ENCODE results near the gene CHST2. TPM values are rescaled to one million over a fixed set of nuclear protein-coding genes. Genes with fewer than 3 reads are reported as not detected.

The CHST2 gene
- total and polyA plus RNA-seq, 4 experiments from 2014 or later, result 0.71 to 2.9 (median 1.1) TPM

DNA sequence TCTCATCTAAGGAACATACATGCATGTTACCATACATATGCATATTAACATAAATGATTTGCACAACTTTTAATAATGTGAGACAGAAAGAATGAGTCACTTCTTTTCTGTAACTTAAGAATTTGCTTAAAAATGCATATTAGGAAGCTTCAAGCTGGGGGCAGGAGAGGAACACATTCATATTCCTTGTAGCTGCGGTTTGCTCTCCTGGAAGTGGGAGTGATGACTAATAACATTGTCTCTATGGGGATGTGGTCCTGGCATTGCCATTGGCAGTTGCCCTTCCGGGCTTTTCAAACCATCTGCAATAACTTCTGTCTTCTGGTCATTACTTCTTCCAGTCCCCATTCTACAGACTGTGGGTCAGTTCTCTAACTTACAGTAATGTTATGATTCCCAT lies 15.6 kb downstream of the CHST2 start:
- H3K9me3 ChIP-seq (ENCODE audit: control insufficient read depth in 1 of 2, low read length in 2 of 2), result no peaks in the 10 kb centered on the region
- H3K4me3 Mint-ChIP-seq, result no peak overlapping the region
- no peaks in the 10 kb centered on the region for H3K36me3 Mint-ChIP-seq
- no peak overlapping the region for H3K27ac ChIP-seq (ENCODE audit: low read depth, low read length)
- no peaks in the 10 kb centered on the region for H3K9me3 Mint-ChIP-seq
- intact Hi-C loops (cut with micrococcal nuclease), result no loop called here
- ChIA-PET POLR2A (ENCODE audit: partially characterized antibody) (interaction anchor here (0.6 kb wide), 1 partner anchor 628 kb away, joined by 4 read pairs; no protein-coding TSS in a partner anchor), CTCF (ENCODE audit: partially characterized antibody) (interaction anchor here (1.9 kb wide), 1 partner anchor 11 kb away, joined by 4 read pairs; no protein-coding TSS in a partner anchor)
- no peaks in the 10 kb centered on the region for H3K36me3 ChIP-seq (ENCODE audit: insufficient read depth, low read length)
- H3K4me3 ChIP-seq (ENCODE audit: low read length in 2 of 2), result no peak overlapping the region
- no peak overlapping the region for H3K27ac Mint-ChIP-seq
- H3K27me3 Mint-ChIP-seq, result no peaks in the 10 kb centered on the region
- H3K4me1 Mint-ChIP-seq, result no peaks in the 10 kb centered on the region
- no peaks in the 10 kb centered on the region for H3K4me1 ChIP-seq (ENCODE audit: insufficient read depth, low read length)
- DNase-seq, result no peak
- no peaks in the 10 kb centered on the region for H3K27me3 ChIP-seq (ENCODE audit: insufficient read depth, low read length)

DNA sequence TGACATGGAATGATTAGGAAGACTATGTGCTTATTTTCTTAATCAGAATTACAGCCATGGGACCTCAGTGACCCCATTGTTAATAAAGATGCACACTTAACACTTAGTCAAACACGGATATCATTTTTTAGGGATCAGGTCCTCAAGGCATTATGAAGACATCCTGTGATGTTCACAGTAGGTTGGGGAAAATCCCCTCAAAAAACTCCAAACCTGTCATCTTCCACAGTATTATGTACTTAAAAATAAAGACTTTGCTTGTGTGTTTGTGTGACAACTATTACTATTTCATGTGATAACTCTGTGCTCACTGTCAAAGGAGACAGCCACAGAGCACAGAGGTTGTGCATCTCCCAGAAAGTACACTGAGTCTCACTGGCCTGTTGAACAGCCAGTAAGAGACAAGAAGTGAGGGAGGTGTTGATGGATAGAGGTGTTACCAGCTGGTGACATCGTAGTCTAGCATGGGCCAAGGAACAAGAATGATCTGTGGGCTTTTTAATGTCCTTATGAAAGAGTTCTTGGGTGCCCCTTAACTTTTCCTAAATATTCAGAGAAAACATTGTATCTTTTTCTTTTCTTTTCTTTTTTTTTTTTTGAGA lies 18.0 kb downstream of the CHST2 start:
- Mint-ChIP-seq H3K36me3 (no peaks in the 10 kb centered on the region), H3K4me1 (no peaks in the 10 kb centered on the region), H3K9me3 (no peaks in the 10 kb centered on the region), H3K27ac (no peak overlapping the region), H3K4me3 (no peak overlapping the region), H3K27me3 (no peaks in the 10 kb centered on the region)
- DNase-seq, result no peak
- CTCF ChIA-PET (ENCODE audit: partially characterized antibody), result interaction anchor here (1.2 kb wide), 1 partner anchor 167 kb away, joined by 3 read pairs; no protein-coding TSS in a partner anchor
- intact Hi-C loops (cut with micrococcal nuclease), result no loop called here
- Histone ChIP-seq H3K36me3 (ENCODE audit: insufficient read depth, low read length) (no peaks in the 10 kb centered on the region), H3K27ac (ENCODE audit: low read depth, low read length) (no peak overlapping the region), H3K9me3 (ENCODE audit: control insufficient read depth in 1 of 2, low read length in 2 of 2) (no peaks in the 10 kb centered on the region), H3K4me3 (ENCODE audit: low read length in 2 of 2) (no peak overlapping the region), H3K27me3 (ENCODE audit: insufficient read depth, low read length) (no peaks in the 10 kb centered on the region), H3K4me1 (ENCODE audit: insufficient read depth, low read length) (no peaks in the 10 kb centered on the region)
- POLR2A ChIA-PET (ENCODE audit: partially characterized antibody), result no interaction called here

DNA sequence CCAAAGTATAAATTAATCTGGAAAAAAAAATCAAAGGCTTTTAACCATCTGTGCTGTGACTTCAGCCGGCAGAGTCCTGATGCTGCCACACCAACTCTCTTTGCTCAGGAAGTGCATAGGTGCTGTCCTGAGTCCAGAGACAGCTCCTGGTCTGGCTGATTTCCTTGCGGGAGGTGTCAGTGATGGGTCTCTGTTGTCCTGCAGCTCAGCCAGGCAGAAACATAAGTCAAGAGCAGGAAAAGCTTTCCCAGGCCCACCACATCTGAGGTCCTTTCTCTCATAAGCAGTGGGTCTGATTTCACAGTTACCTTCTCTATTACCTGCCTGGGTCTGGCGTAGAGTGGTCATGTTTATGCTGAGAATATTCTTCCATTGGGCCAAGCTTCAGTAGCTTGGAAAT lies 19.4 kb downstream of the CHST2 start:
- no peaks in the 10 kb centered on the region for H3K27me3 ChIP-seq (ENCODE audit: insufficient read depth, low read length)
- no peaks in the 10 kb centered on the region for H3K9me3 ChIP-seq (ENCODE audit: control insufficient read depth in 1 of 2, low read length in 2 of 2)
- ChIA-PET POLR2A (ENCODE audit: partially characterized antibody) (no interaction called here), CTCF (ENCODE audit: partially characterized antibody) (interaction anchor here (1.2 kb wide), 1 partner anchor 166 kb away, joined by 3 read pairs; no protein-coding TSS in a partner anchor)
- no peak overlapping the region for H3K4me3 ChIP-seq (ENCODE audit: low read length in 2 of 2)
- peaks cover 0 to 3% (median 0%) of the 10 kb centered on the region in 8 donors for H3K9me3 Mint-ChIP-seq
- no peak overlapping the region for H3K4me3 Mint-ChIP-seq
- H3K27me3 Mint-ChIP-seq, result no peaks in the 10 kb centered on the region
- no peak for DNase-seq
- H3K27ac Mint-ChIP-seq, result no peak overlapping the region
- intact Hi-C loops (cut with micrococcal nuclease), result no loop called here
- H3K27ac ChIP-seq (ENCODE audit: low read depth, low read length), result no peak overlapping the region
- no peaks in the 10 kb centered on the region for H3K4me1 ChIP-seq (ENCODE audit: insufficient read depth, low read length)
- no peaks in the 10 kb centered on the region for H3K36me3 Mint-ChIP-seq
- H3K4me1 Mint-ChIP-seq, result no peaks in the 10 kb centered on the region
- H3K36me3 ChIP-seq (ENCODE audit: insufficient read depth, low read length), result no peaks in the 10 kb centered on the region

DNA sequence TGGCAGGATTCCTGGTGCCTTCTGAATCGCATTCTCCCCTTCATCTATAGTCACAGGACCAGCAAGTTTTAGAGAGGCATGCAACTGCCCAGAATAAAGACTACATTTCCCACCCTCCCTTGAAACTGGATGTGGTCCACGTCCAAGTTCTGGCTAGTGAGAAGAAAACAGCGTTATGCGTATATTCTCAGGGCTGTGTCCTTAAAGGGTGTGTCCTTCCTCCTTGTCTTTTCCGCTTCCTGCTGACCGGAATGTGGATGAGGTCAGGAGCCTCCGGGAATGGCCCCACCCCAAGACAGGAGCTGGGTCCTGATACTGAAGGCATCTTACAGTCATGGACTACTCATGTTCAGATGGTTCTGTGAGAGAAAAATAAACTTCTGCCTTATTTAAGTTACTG lies 20.2 kb downstream of the CHST2 start:
- CTCF ChIA-PET (ENCODE audit: partially characterized antibody), result no interaction called here

DNA sequence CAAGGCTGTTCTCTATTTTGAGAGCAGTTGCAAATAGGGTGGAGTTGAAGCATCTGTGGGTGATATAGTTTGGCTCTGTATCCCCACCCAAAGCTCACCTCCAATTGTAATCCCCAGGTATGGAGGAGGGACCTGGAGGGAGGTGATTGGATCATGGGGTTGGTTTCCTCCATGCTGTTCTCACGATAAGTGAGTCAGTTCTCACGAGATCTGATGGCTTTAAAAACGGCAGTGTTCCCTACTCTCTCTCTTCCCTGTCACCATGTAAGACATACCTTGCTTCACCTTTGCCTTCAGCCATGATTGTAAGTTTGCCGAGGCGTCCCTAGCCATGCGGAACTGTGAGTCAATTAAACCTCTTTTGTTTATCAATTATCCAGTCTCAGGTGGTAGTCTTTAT lies 21.0 kb downstream of the CHST2 start:
- Histone ChIP-seq H3K27me3 (ENCODE audit: insufficient read depth, low read length) (no peaks in the 10 kb centered on the region), H3K4me3 (ENCODE audit: low read length in 2 of 2) (no peak overlapping the region), H3K4me1 (ENCODE audit: insufficient read depth, low read length) (no peaks in the 10 kb centered on the region), H3K36me3 (ENCODE audit: insufficient read depth, low read length) (no peaks in the 10 kb centered on the region), H3K27ac (ENCODE audit: low read depth, low read length) (no peak overlapping the region), H3K9me3 (ENCODE audit: control insufficient read depth in 1 of 2, low read length in 2 of 2) (no peaks in the 10 kb centered on the region)
- DNase-seq, result no peak
- ChIA-PET CTCF (ENCODE audit: partially characterized antibody) (no interaction called here), POLR2A (ENCODE audit: partially characterized antibody) (no interaction called here)
- Mint-ChIP-seq H3K4me1 (no peaks in the 10 kb centered on the region), H3K27me3 (no peaks in the 10 kb centered on the region), H3K4me3 (no peak overlapping the region), H3K27ac (no peak overlapping the region), H3K36me3 (no peaks in the 10 kb centered on the region), H3K9me3 (peaks cover 0 to 3% (median 0%) of the 10 kb centered on the region in 8 donors)
- intact Hi-C loops (cut with micrococcal nuclease), result no loop called here

More for the DNA sequence above, 20.2 kb downstream of the CHST2 start:
- Mint-ChIP-seq H3K36me3 (no peaks in the 10 kb centered on the region), H3K27me3 (no peaks in the 10 kb centered on the region), H3K27ac (no peak overlapping the region), H3K4me3 (no peak overlapping the region), H3K4me1 (no peaks in the 10 kb centered on the region), H3K9me3 (peaks cover 0 to 3% (median 0%) of the 10 kb centered on the region in 8 donors)
- POLR2A ChIA-PET (ENCODE audit: partially characterized antibody), result no interaction called here
- Histone ChIP-seq H3K27me3 (ENCODE audit: insufficient read depth, low read length) (no peaks in the 10 kb centered on the region), H3K36me3 (ENCODE audit: insufficient read depth, low read length) (no peaks in the 10 kb centered on the region), H3K9me3 (ENCODE audit: control insufficient read depth in 1 of 2, low read length in 2 of 2) (no peaks in the 10 kb centered on the region), H3K4me3 (ENCODE audit: low read length in 2 of 2) (no peak overlapping the region), H3K4me1 (ENCODE audit: insufficient read depth, low read length) (no peaks in the 10 kb centered on the region), H3K27ac (ENCODE audit: low read depth, low read length) (no peak overlapping the region)
- intact Hi-C loops (cut with micrococcal nuclease), result no loop called here
- no peak for DNase-seq

DNA sequence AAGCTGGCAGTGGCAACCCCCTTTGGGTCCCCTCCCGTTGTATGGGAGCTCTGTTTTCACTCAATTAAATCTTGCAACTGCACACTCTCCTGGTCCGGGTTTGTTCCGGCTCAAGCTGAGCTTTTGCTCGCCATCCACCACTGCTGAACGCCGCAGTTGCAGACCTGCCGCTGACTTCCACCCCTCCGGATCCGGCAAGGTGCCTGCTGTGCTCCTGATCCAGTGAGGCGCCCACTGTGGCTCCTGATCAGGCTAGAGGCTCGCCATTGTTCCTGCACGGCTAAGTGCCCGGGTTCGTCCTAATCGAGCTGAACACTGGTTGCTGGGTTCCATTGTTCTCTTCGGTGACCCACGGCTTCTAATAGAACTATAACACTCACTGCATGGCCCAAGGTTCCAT lies 22.8 kb downstream of the CHST2 start:
- no peak overlapping the region for H3K27ac ChIP-seq (ENCODE audit: low read depth, low read length)
- ChIA-PET CTCF (ENCODE audit: partially characterized antibody) (no interaction called here), POLR2A (ENCODE audit: partially characterized antibody) (no interaction called here)
- H3K4me1 Mint-ChIP-seq, result no peaks in the 10 kb centered on the region
- no peak overlapping the region for H3K4me3 ChIP-seq (ENCODE audit: low read length in 2 of 2)
- no peak for DNase-seq
- no peak overlapping the region for H3K4me3 Mint-ChIP-seq
- H3K36me3 Mint-ChIP-seq, result no peaks in the 10 kb centered on the region
- peaks cover 0 to 3% (median 0%) of the 10 kb centered on the region in 8 donors for H3K9me3 Mint-ChIP-seq
- H3K4me1 ChIP-seq (ENCODE audit: insufficient read depth, low read length), result no peaks in the 10 kb centered on the region
- H3K27me3 ChIP-seq (ENCODE audit: insufficient read depth, low read length), result no peaks in the 10 kb centered on the region
- intact Hi-C loops (cut with micrococcal nuclease), result no loop called here
- H3K36me3 ChIP-seq (ENCODE audit: insufficient read depth, low read length), result no peaks in the 10 kb centered on the region
- H3K9me3 ChIP-seq (ENCODE audit: control insufficient read depth in 1 of 2, low read length in 2 of 2), result no peaks in the 10 kb centered on the region
- H3K27me3 Mint-ChIP-seq, result no peaks in the 10 kb centered on the region
- H3K27ac Mint-ChIP-seq, result no peak overlapping the region

DNA sequence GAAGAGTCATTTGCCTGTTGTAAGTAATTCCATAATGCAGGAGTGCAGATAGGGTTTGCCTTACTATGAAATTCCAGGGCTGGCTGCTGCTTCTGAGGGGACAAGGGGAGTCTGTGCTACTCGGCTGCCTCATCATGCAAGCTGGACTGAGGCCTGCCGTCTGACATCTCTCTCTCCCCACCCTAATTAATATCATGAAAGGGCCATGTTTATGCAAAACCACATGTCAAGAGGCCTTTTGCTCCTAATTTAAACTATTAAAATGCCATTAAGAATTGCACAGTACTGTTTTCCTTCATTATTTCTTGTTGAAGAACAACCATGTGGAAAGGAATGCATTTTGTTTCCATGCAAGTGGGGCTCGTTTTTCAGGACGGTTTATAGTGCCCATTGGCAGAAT lies 26.3 kb downstream of the CHST2 start:
- no peaks in the 10 kb centered on the region for H3K36me3 ChIP-seq (ENCODE audit: insufficient read depth, low read length)
- intact Hi-C loops (cut with micrococcal nuclease), result no loop called here
- H3K9me3 Mint-ChIP-seq, result peaks cover 0 to 3% (median 0%) of the 10 kb centered on the region in 8 donors
- H3K4me3 ChIP-seq (ENCODE audit: low read length in 2 of 2), result no peak overlapping the region
- H3K27me3 ChIP-seq (ENCODE audit: insufficient read depth, low read length), result no peaks in the 10 kb centered on the region
- no peak overlapping the region for H3K4me3 Mint-ChIP-seq
- H3K4me1 Mint-ChIP-seq, result no peaks in the 10 kb centered on the region
- no peak for DNase-seq
- H3K27me3 Mint-ChIP-seq, result no peaks in the 10 kb centered on the region
- no peak overlapping the region for H3K27ac ChIP-seq (ENCODE audit: low read depth, low read length)
- H3K9me3 ChIP-seq (ENCODE audit: control insufficient read depth in 1 of 2, low read length in 2 of 2), result no peaks in the 10 kb centered on the region
- POLR2A ChIA-PET (ENCODE audit: partially characterized antibody), result no interaction called here
- CTCF ChIA-PET (ENCODE audit: partially characterized antibody), result no interaction called here
- no peaks in the 10 kb centered on the region for H3K4me1 ChIP-seq (ENCODE audit: insufficient read depth, low read length)
- H3K27ac Mint-ChIP-seq, result no peak overlapping the region
- no peaks in the 10 kb centered on the region for H3K36me3 Mint-ChIP-seq
